GM18498 (cell line): Measurements from ENCODE around the gene WDR47.
"Not testable (repeated sequence)": the region's sequence is repeated elsewhere in the genome, so short reads cannot be mapped to it uniquely, and the experiment has no call there.

ENCODE experiments used
- ATAC-seq: cut with Tn5 transposase; IDR thresholded peaks from one replicate; pipeline ENCODE4 v1.9.1; 2021; ENCODE audit warnings: mild to moderate bottlenecking, moderate library complexity; ENCODE audit not compliant: unreplicated experiment

WDR47 gene

DNA sequence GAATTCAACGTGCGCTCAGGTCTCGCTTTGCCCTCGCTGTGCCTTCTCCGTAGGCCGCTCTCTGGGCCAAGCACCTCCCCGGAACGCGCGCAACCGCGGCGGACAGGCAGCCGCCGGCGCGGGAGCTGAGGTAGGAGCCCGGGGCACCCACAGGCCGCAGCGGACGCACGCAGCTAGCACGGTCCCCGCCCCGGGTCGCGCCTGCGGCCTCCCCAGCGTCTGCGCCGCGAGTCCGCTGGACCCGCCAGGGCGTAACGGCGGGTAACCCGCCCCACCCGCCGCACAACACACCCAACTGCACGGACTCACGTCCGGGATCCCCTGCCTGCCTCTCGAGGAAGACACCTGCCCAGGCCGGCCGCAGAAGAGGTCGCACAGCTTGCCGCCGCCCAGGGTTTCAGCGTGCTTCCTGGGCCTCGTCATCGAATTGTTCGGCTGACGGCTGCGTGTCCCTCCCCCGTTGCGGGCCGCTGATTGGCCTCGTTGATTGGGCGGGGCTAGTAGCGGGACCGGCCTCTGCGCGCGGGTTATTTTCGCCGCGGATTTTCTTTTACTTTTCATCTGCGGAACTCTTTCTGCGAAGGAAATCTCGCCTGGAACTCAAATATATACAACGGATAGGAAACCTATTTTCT lies 78.7 kb downstream of the WDR47 start, which contains the start of gene CLCC1:
Gene CLCC1, minus strand, starts transcription at position 433 of the 635 bp plus-strand sequence. CDS start 13,047 bp downstream, outside the sequence.
- peak; percentile 95 for ATAC-seq

DNA sequence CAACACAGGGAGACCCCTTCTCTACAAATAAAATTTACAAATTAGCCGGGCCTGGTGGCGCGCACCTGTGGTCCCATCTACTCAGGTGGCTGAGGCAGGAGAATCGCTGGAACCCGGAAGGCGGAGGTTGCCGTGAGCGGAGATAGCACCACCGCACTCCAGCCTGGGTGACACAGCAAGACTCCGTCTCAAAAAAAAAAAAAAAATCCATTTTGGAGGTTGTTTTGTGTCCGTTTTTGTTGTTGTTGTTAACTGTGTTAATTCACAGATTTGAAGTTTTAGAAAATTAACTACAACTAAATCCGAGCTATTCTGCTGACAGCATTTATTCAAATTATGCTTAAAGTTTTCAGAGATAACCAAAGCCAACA lies 79.2 kb downstream of the WDR47 start:
- no peak for ATAC-seq

DNA sequence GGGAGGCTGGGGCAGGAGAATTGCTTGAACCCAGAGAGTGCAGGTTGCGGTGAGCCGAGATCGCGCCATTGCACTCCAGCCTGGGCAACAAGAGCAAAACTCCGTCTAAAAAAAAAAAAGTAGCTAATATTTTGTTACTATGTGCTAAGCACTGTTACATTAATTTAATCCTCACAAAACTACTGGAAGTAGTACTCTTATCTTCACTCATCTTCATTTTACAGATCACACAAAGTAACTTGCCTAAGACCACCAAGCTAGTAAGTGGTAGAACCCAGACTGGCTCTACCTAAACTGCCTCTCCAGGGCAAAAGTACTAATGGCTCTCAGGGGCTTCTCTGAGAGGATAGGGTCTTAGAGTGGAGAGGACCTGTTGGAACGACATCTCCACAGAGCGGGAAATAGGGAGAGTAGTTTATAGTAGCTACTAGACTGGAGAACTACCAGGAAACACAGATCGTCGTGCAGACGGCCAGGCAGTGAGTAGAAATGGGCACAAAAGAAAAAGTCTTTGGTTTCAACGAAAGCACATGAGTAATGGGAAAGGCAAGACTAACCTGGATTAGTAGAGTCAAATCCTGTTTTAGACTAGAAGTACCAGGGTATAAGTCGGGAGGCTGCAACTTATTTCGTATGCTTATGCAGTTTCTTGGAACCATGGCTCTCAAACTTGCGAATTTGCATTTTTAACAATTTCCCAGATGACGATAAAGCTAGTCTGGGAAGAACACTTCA lies 80.0 kb downstream of the WDR47 start:
- ATAC-seq = no peak

DNA sequence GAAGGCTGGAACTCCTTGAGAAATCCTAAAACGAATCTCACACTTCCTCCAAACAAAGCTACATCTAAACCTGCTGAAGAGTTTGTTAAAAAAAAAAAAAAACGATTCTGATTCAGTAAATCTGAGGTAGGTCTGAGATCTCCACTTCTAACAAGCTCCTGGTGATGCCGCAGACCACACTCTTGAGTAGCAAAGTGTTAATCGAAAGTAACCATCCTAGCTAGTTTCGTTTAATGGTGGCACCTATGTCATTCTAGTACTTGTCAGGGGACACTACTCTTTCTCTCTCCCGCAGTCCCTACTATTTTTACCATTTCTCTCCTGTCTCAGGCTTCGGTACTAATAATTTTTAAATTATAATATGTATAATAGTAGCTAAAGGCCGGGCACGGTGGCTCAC lies 80.7 kb downstream of the WDR47 start:
- ATAC-seq = no peak

DNA sequence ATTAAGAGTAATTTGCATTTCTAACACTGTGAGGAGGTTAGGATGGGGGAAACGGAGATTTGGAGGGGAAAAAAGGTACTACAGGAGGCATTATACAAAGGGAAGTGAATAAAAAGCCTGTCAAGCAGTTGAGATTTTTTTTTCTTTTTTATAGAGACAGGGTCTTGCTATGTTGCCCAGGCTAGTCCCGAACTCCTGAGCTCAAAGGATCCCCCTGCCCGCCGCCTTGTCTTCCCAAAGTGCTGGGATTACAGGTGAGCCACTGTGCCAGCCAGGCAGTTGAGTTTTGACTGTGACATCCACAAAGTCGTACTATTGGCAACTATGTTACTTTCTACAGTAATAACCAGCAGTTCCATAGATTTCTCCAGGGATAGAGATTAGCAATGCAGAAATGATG lies 81.2 kb downstream of the WDR47 start:
- no peak for ATAC-seq

DNA sequence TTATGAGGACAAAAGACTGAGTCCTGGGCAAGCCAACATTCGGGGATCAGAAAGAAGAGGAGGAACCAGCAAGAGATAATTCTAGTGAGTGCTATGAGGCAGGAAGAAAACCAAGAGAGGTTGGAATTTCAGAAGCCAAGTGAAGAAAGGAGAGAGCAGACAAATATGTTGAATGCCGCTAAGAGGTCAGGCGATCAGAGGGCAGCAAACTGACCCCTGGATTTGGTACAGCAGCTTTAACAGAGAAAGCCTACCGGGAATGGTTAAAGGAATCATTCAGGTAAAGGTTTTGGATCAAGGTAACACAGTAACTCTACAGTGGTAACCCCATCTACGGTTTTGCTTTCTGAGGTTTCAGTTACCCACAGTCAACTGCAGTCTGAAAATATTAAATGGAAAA lies 84.0 kb downstream of the WDR47 start:
- ATAC-seq = no peak

DNA sequence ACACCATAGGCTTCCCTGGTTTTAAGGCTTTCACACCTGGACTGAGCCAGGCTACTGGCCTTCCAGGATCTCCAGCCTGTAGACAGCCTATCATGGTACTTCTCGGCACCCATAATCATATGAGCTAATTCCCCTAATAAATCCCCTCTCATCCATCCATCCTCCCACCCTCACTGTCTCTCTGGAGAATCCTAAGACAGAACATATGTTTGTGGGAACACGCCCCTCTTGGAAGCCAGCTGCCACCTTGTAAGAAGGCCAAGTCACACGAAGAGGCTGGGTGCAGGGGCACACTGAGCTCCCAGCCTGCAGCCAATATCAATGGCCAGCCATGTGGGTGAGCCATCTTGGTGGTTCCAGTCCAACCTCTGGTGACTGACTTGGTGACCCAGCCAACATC lies 86.0 kb downstream of the WDR47 start:
- ATAC-seq = no peak

DNA sequence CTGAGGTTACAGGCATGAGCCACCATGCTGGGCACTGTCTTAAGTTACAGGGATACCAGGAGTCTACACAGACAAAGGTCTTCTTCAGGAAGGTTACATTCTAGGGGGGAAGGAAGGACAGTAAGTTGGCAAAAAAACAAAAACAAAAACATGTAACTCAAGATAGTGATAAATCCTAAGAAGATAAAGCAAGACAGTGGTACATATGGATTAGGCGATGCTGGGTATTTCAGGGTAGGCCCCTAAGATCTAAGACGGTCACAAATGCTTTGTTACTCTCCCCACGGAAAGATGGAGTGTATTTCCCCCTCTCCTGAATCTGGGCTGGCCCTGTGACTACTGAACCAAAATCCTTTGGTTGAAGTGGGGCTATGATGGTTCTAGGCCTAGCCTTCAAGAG lies 86.8 kb downstream of the WDR47 start:
- ATAC-seq = no peak

DNA sequence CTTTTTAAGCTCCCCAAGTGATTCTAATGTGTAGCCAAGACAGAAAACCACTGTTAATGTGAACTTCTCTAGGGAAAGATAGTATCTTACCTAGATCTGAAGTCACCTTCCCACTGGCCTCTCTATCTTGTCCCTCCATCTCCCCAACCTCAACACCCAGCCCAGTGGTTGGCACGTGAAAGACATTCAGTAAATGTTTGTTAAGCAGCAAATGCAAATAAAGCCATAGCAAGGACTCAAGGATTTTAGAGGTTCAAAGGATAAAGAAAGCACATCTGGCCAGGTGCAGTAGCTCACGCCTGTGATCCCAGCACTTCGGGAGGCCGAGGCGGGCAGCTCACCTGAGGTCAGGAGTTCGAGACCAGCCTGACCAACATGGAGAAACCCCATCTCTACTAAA lies 88.5 kb downstream of the WDR47 start:
- no peak for ATAC-seq

DNA sequence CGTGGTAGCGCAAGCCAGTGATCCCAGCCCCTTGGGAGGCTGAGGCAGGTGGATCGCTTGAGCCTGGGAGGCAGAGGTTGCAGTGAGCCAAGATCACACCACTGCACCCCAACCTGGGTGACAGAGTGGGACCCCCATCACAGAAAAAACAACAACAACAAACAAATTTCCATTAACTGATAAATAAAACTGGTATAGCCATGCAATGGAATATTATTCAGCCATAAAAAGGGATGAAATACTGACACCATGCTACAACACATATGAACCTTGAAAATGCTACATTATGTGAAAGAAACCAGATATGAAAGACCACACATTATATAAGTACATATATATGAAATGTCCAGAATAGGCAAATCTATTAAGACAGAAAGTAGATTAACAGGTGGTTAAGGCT lies 90.7 kb downstream of the WDR47 start:
- ATAC-seq = no peak

DNA sequence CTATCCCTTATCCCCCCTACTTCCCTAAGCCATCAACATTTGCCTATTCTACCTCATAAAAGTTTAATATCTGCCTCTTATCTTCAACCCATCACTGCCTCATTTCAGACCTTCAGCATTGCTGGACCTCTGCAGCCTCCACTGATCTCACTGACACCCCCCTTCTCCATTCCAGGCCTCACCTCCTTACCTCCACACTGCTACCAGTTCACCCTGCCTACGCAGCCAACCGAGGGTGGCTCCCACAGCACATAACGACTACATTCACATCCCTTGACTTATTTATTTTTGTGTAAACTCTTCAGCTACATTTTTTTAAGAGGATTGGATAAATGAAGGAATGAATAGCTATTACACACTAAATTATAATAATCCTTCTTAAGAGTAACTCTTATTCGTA lies 92.9 kb downstream of the WDR47 start:
- ATAC-seq = no peak

DNA sequence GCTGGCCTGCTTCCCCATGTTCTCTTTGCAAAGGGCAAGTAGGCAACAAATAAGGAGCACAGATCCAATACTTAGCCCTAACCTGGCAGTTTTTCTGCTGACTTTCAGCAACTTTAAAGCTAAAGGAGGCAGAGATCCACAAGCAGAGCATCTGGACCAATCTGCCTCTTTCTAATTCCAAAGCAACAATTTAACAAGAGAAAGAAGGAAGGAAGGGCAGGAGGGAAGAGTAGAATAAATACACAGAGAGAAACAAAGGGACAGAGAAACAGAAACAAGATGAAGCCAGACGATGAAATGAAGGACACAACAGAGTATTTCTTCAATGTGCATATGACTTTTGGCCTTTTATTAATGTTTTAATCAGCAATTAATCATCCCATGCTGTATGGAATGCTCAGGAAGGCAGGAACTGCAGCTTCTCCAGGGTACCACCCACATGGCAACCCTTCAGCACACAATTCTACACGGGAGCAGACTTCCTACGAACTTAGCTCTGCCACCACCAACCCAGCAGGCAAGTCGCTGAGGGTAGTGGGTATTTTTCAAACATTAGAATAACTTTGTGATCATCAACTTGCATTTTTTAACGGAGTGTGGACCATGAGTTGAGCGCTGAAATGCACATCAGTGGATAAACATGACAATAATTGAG lies 93.9 kb downstream of the WDR47 start:
- no peak for ATAC-seq

DNA sequence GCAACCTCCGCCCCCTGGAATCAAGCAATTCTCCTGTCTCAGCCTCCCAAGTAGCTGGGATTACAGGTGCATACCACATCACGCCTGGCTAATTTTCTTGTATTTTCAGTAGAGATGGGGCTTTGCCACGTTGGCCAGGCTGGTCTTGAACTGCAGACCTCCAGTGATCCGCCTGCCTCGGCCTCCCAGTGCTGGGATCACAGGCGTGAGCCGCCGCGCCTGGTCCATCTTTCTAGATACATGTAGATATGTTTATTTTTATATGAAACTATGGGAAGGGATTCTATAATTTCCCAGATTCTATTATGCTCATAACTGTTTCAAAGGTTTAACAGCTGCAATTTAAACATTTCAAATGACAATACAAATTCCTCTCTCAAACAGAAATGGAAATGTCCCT lies 105.7 kb downstream of the WDR47 start:
- ATAC-seq = no peak

DNA sequence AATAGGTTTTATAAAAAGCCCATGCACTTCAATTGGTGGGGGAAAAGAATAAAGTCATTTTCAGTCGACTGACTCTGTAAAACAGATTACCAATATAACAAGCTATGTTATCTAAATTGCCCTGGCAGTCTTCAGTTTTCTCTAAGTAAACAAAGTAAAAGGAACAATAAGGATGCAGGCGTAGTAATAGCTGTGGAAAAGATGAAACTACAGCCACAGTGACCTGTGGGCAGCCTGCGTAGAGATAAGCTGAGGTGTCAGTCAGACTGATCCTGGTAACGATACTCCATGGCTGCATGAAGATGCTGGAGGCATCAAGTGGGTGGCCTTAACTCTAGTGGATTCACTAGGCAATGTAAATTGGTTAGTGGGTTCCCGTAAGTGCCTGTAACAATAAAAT lies 108.0 kb downstream of the WDR47 start:
- ATAC-seq = no peak

DNA sequence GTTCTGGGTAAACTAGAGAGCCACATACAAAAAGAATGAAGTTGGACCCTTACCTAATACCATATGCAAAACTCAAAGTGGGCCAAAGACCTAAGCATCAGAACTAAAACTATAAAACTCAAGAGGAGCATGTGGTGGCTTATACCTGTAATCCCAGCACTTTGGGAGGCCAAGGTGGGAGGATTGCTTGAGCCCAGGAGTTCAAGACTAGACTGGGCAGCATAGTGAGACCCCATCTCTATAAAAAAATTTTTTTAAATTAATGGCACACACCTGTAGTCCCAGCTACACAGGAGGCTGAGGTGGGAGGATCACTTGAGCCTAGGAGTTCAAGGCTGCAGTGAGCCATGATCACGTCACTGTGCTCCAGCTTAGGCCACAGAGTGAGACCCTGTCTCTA lies 114.3 kb downstream of the WDR47 start:
- not testable (repeated sequence) for ATAC-seq

DNA sequence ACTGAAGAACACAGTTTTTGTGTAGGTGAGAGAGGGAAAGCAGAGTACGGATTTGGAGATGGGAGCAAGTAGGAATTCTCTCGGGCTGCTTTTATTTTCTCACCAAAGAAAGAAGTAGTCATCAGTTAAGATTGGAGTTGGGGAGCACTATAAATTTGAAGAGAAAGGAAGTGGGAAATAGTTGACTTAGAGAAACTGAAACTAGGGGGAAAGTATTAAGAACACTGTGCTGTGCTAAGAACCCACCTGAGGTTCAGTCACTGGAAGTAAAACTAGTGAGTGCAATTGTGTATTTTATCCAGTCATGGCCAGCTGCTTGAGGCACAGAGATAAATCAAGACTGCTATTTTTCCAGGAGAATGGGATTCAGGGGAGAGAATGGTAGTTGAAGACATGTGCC lies 116.0 kb downstream of the WDR47 start:
- ATAC-seq = no peak
